ENCODE results near the gene GCN1. TPM values are rescaled to one million over a fixed set of nuclear protein-coding genes. Genes with fewer than 3 reads are reported as not detected.

The GCN1 gene
- total and polyA plus RNA-seq, 4 donors = 39.2 to 53.4 (median 49.3) TPM

DNA sequence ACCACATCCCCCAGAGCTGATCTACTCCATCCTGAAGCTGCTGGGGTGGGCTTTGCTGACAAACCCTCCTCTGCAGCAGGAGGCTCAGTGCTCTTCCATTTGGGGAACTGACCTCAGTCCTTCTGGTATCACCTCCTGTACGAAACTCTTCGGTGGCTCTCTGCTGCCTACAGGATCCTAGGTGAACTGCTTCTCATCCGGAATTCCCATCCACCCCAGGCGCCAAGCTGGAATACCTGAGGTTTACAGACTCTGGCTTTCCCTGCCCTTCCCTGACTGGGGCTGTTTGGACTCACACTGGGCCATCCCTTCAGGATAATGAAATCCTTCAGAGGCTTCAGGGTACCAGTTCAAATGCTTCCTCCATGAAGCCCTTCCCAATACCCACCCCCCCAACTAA, 26.2 kb downstream of the GCN1 start:
- Histone ChIP-seq H3K27ac (ENCODE audit: low read depth, low read length) (no peak overlapping the region), H3K4me3 (ENCODE audit: low read depth, low read length) (no peak overlapping the region), H3K27me3 (ENCODE audit: control insufficient read depth, insufficient read depth, low read length) (no peaks in the 10 kb centered on the region), H3K9me3 (ENCODE audit: control insufficient read depth, insufficient read depth, low read length) (no peaks in the 10 kb centered on the region), H3K4me1 (ENCODE audit: control insufficient read depth, insufficient read depth, low read length) (no peaks in the 10 kb centered on the region), H3K36me3 (ENCODE audit: control insufficient read depth, insufficient read depth, low read length) (peaks cover 85% of the 10 kb centered on the region)
- WGBS (ENCODE audit: insufficient coverage) = 91% methylated on average over 4 of the region's 4 CpGs
- DNase-seq (ENCODE audit: low read depth in 4 of 6, low spot score in 6 of 6) = no peak

DNA sequence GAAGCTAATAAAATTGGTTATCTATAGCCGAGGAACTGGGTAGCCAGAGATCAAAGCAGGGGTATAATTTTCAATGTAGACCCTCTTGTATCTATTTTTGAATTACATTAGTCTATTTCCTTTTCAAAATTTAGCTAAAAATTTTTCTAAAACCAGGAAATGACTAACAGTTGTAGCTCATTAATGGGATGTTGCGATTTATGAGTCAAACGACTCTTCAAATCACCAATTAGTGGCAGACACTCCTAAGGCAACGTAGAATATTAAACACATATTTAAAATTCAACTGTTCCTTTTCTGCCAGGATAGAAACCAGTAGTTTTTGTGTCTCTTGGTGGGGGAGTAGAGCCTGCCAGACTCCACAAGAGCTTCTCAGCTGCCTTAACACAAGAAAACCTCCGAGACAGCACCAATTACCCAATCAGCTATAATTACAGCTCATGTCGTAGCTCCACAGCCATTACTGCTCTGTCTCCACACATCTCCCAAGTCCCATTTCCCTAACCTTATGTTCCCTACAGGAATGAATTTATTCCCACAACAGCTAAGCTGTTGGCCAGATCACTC, 26.9 kb downstream of the GCN1 start:
- Histone ChIP-seq H3K36me3 (ENCODE audit: control insufficient read depth, insufficient read depth, low read length) (peaks cover 85% of the 10 kb centered on the region), H3K27ac (ENCODE audit: low read depth, low read length) (no peak overlapping the region), H3K4me3 (ENCODE audit: low read depth, low read length) (no peak overlapping the region), H3K27me3 (ENCODE audit: control insufficient read depth, insufficient read depth, low read length) (no peaks in the 10 kb centered on the region), H3K9me3 (ENCODE audit: control insufficient read depth, insufficient read depth, low read length) (no peaks in the 10 kb centered on the region), H3K4me1 (ENCODE audit: control insufficient read depth, insufficient read depth, low read length) (no peaks in the 10 kb centered on the region)
- DNase-seq (ENCODE audit: low read depth in 4 of 6, low spot score in 6 of 6) = peak in 2 of 6 donors; percentile 20 to 38
- 75% methylated on average over 2 of the region's 6 CpGs for WGBS (ENCODE audit: insufficient coverage)

DNA sequence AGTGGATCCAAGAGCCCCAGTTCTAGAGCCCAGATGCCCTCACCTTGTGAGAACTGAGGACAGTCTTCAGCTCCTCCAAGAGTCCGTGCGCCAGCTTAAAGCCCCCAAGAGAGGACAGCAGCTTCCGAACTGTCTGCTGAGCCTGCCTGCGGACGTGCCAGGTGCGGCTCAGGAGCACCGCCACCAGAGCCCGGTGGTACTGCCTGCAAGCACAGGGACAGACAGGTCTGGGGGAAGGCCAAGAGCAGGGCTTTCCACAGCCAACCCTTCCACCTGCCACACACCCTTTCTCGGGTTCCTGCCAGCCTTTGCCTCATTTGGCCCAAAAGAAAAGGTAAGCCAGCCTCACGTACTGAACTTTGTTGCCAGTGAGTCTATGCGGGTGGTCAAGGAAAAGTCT, 30.2 kb downstream of the GCN1 start:
- WGBS (ENCODE audit: insufficient coverage) = 93% methylated on average over 9 of the region's 11 CpGs
- no peaks in the 10 kb centered on the region for H3K4me1 ChIP-seq (ENCODE audit: control insufficient read depth, insufficient read depth, low read length)

DNA sequence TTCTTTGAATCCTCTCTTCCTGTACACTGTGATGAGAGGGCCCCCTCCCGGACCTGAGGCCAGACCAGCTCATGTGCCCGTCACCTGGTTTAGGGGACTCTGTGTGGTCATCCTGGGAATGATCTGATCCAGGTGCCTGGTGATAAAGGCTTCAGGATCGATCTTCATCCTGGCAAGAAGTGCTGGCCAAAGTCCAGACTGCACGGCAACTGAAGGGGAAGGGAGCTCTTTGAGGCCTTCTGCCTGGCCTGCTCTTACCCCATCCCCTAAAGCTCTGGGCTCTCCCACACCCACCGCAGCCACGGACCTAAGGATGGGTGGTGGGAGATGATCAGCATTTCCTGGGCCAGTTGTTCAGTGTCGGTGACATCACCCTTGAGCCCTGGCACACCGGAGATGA, 31.8 kb downstream of the GCN1 start:
- Histone ChIP-seq H3K4me3 (ENCODE audit: low read depth, low read length) (no peak overlapping the region), H3K36me3 (ENCODE audit: control insufficient read depth, insufficient read depth, low read length) (peaks cover 88% of the 10 kb centered on the region), H3K27me3 (ENCODE audit: control insufficient read depth, insufficient read depth, low read length) (no peaks in the 10 kb centered on the region), H3K4me1 (ENCODE audit: control insufficient read depth, insufficient read depth, low read length) (no peaks in the 10 kb centered on the region), H3K27ac (ENCODE audit: low read depth, low read length) (no peak overlapping the region), H3K9me3 (ENCODE audit: control insufficient read depth, insufficient read depth, low read length) (no peaks in the 10 kb centered on the region)
- 94% methylated on average over 4 of the region's 8 CpGs for WGBS (ENCODE audit: insufficient coverage)
- DNase-seq (ENCODE audit: low read depth in 4 of 6, low spot score in 6 of 6) = no peak

More for the DNA sequence above, 30.2 kb downstream of the GCN1 start:
- Histone ChIP-seq H3K36me3 (ENCODE audit: control insufficient read depth, insufficient read depth, low read length) (peaks cover 87% of the 10 kb centered on the region), H3K27ac (ENCODE audit: low read depth, low read length) (no peak overlapping the region), H3K9me3 (ENCODE audit: control insufficient read depth, insufficient read depth, low read length) (no peaks in the 10 kb centered on the region), H3K27me3 (ENCODE audit: control insufficient read depth, insufficient read depth, low read length) (no peaks in the 10 kb centered on the region), H3K4me3 (ENCODE audit: low read depth, low read length) (no peak overlapping the region)
- no peak for DNase-seq (ENCODE audit: low read depth in 4 of 6, low spot score in 6 of 6)

DNA sequence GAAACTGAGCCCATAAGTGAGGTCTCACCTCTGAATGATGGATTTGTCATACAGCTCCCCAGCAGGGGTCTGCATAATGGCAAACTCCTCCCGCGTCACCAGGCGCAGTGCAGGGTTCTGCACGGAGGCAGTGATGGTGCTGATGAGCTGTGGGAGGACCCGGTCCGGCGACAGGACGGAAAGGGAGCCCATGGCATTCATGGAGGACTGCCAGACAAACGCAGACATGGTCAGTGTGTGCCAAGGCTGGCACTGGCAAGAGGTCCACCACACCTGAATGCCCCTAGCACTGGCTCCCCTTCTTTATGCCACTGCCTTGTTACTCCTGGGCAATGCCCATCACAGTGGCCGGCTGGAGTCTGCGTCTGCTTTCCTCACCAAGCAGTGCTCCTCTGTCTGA, 32.7 kb downstream of the GCN1 start:
- H3K9me3 ChIP-seq (ENCODE audit: control insufficient read depth, insufficient read depth, low read length) = no peaks in the 10 kb centered on the region
- WGBS (ENCODE audit: insufficient coverage) = 93% methylated on average over 11 of the region's 11 CpGs
- H3K27ac ChIP-seq (ENCODE audit: low read depth, low read length) = no peak overlapping the region
- H3K36me3 ChIP-seq (ENCODE audit: control insufficient read depth, insufficient read depth, low read length) = peaks cover 92% of the 10 kb centered on the region
- no peak overlapping the region for H3K4me3 ChIP-seq (ENCODE audit: low read depth, low read length)
- DNase-seq (ENCODE audit: low read depth in 4 of 6, low spot score in 6 of 6) = no peak
- no peaks in the 10 kb centered on the region for H3K27me3 ChIP-seq (ENCODE audit: control insufficient read depth, insufficient read depth, low read length)
- H3K4me1 ChIP-seq (ENCODE audit: control insufficient read depth, insufficient read depth, low read length) = no peaks in the 10 kb centered on the region

DNA sequence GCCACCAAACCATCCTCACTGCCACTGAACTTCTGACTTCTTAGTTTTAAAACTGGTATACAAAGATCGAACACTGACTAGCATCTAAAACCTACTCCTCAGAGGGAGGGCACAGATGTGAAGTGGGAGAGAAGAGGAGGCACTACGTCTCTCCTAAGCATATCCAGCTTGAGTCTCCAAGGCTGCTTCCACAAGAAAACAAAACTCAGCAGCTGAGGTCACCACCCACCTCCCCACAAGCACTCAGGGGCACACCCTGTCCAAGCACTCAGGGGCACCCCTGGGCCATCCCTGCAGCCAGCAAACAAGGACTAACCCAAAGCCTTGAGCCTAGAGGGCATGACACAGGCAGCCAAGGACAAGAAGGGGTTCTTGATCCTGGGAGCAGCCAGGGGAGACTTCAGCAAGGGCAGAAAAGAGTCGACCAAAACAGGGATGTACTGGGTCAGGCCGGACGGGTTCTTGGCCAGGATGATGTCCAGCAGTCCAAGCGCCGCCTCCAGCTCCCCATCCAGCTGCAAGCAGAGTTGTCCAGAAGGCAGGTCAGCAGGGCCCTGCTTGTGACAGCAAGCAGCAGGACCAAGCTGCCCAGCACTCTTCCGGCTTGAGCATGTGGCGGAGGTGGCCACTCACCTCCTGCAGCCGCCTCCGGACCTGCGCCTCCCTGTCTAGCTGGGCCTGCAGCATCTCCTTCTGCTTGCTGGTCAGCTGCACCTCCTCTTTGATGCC, 34.8 kb downstream of the GCN1 start:
- H3K4me3 ChIP-seq (ENCODE audit: low read depth, low read length) = no peak overlapping the region
- 97% methylated on average over 10 of the region's 12 CpGs for WGBS (ENCODE audit: insufficient coverage)
- H3K36me3 ChIP-seq (ENCODE audit: control insufficient read depth, insufficient read depth, low read length) = peaks cover 93% of the 10 kb centered on the region
- no peak for DNase-seq (ENCODE audit: low read depth in 4 of 6, low spot score in 6 of 6)
- no peaks in the 10 kb centered on the region for H3K4me1 ChIP-seq (ENCODE audit: control insufficient read depth, insufficient read depth, low read length)
- H3K27ac ChIP-seq (ENCODE audit: low read depth, low read length) = no peak overlapping the region
- no peaks in the 10 kb centered on the region for H3K9me3 ChIP-seq (ENCODE audit: control insufficient read depth, insufficient read depth, low read length)
- no peaks in the 10 kb centered on the region for H3K27me3 ChIP-seq (ENCODE audit: control insufficient read depth, insufficient read depth, low read length)

DNA sequence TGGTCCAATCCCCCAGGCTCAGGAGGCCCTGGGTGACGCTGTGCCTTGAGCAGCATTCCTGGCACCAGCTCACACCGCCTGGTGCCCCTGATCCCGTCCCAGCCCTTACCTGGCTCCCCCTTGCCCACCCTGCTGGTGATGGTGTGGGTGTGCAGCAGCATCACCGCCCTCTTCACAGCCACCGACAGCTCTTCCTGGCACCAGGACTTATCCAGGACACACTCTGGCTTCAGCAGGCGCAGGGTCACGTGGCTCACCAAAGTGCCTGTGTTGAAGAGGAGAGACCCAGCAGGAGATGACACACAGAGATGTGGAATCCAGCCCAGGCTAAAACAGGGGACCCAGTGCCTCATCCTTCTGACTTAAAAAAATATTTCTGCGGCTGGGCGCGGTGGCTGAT, 36.2 kb downstream of the GCN1 start:
- no peak overlapping the region for H3K27ac ChIP-seq (ENCODE audit: low read depth, low read length)
- no peaks in the 10 kb centered on the region for H3K4me1 ChIP-seq (ENCODE audit: control insufficient read depth, insufficient read depth, low read length)
- DNase-seq (ENCODE audit: low read depth in 4 of 6, low spot score in 6 of 6) = no peak
- H3K27me3 ChIP-seq (ENCODE audit: control insufficient read depth, insufficient read depth, low read length) = no peaks in the 10 kb centered on the region
- no peaks in the 10 kb centered on the region for H3K9me3 ChIP-seq (ENCODE audit: control insufficient read depth, insufficient read depth, low read length)
- peaks cover 94% of the 10 kb centered on the region for H3K36me3 ChIP-seq (ENCODE audit: control insufficient read depth, insufficient read depth, low read length)
- WGBS (ENCODE audit: insufficient coverage) = 100% methylated on average over 4 of the region's 10 CpGs
- no peak overlapping the region for H3K4me3 ChIP-seq (ENCODE audit: low read depth, low read length)

DNA sequence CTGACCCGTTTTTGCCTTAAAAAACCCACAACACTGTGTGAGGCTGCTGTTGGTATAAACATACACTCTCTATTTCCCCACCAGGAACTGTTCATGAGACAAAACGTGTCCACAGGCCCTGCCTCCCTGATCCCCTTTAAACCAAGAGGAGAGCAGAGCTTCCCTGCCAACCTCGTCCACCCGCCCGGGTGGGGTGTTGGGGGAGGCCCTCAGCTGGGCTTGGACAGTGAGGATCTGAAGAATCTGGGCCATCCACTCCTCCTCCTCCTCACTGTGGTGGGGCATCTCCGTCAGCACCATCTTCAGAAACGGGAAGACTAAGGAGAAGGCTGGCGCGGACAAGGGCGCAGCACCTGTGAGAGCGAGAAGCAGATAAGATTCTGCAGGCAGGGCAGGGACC, 36.8 kb downstream of the GCN1 start:
- WGBS (ENCODE audit: insufficient coverage) = 95% methylated on average over 6 of the region's 11 CpGs
- H3K36me3 ChIP-seq (ENCODE audit: control insufficient read depth, insufficient read depth, low read length) = peaks cover 94% of the 10 kb centered on the region
- no peak overlapping the region for H3K4me3 ChIP-seq (ENCODE audit: low read depth, low read length)

DNA sequence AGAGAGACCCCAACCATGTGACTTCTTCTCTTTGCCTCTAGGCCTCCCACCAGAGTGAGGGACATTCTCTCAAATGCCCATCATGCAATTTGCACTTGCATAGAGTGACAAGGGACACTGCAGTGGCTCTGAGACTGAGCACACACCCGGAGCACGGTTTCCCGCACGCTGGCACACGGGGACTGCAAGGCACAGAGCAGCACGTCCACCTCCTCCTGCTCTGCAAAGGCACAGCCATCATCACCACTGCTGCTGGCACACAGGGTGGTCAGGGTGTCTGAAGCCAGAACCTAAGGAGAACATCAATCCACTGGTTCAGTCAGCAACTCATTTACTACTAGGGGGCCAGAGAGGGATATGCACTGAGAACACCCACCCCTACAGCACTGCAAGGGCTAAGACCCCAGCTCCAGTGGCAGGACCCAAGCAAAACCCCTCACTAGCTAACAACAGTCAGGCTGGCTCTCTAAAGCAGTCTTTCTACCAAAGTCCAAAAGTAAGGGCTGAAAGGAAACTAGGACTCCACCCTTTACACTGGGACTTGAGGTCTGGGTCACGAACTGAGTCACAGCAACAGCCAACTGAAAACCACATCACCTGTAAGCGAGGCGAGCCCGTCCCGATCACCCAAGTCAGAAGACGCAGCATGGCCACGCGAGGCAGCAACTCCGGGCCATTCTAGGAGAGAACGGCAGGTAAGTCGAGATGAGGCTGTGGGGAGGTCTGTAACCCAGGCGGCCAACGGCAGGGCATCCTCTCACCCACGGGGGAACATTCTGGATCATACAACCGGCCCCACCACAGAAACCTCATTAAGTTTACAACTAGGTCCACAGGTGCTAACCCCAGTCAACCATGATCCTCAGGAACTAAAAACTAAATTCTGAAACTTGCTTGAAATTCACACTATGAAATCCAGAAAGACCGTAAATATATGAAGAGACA, 37.9 kb downstream of the GCN1 start:
- no peaks in the 10 kb centered on the region for H3K27me3 ChIP-seq (ENCODE audit: control insufficient read depth, insufficient read depth, low read length)
- no peaks in the 10 kb centered on the region for H3K4me1 ChIP-seq (ENCODE audit: control insufficient read depth, insufficient read depth, low read length)
- H3K9me3 ChIP-seq (ENCODE audit: control insufficient read depth, insufficient read depth, low read length) = no peaks in the 10 kb centered on the region
- peaks cover 88% of the 10 kb centered on the region for H3K36me3 ChIP-seq (ENCODE audit: control insufficient read depth, insufficient read depth, low read length)
- WGBS (ENCODE audit: insufficient coverage) = 95% methylated on average over 18 of the region's 22 CpGs
- no peak for DNase-seq (ENCODE audit: low read depth in 4 of 6, low spot score in 6 of 6)
- no peak overlapping the region for H3K27ac ChIP-seq (ENCODE audit: low read depth, low read length)
- no peak overlapping the region for H3K4me3 ChIP-seq (ENCODE audit: low read depth, low read length)

More for the DNA sequence above, 36.8 kb downstream of the GCN1 start:
- Histone ChIP-seq H3K27me3 (ENCODE audit: control insufficient read depth, insufficient read depth, low read length) (no peaks in the 10 kb centered on the region), H3K9me3 (ENCODE audit: control insufficient read depth, insufficient read depth, low read length) (no peaks in the 10 kb centered on the region), H3K27ac (ENCODE audit: low read depth, low read length) (no peak overlapping the region), H3K4me1 (ENCODE audit: control insufficient read depth, insufficient read depth, low read length) (no peaks in the 10 kb centered on the region)
- DNase-seq (ENCODE audit: low read depth in 4 of 6, low spot score in 6 of 6) = no peak

Measured in spinal cord (tissue), 10 donors.